IMR-90 (cell line): ENCODE measurements around the gene TRIM42. TPM values are rescaled to one million over a fixed set of nuclear protein-coding genes. Genes with fewer than 3 reads are reported as not detected.

ENCODE experiments used
- ATAC-seq: fragments of 200-7000 bp; cut with Tn5 transposase; 2 replicates; pipeline ENCODE4 v1.9.1; 2020; ENCODE audit warnings: low read depth, mild to moderate bottlenecking, moderate library complexity
- BruUV-seq: library from RNA; stranded (reverse); fragments of 400-500 nt; replicated peaks from 2 replicates; lab custom pipeline; 2021; lab: Mats Ljungman, UMichigan
- CTCF ChIA-PET: fragments of 300-600 bp; formaldehyde crosslinking; extraction: SDS; loops from one replicate; lab custom pipeline; 2021; ENCODE audit warnings: antibody characterized with exemption; lab: Yijun Ruan, JAX
- POLR2A ChIA-PET: fragments of 300-600 bp; sonication (Branson Sonifier 250); formaldehyde crosslinking; loops from one replicate; lab custom pipeline; 2022; ENCODE audit warnings: antibody characterized with exemption; ENCODE audit not compliant: unreplicated experiment; lab: Charles Lee
- DNase-seq: peaks from one replicate; pipeline ENCODE4 v3.0.0; 2013
- H2AFZ ChIP-seq: replicated peaks from 2 replicates; pipeline ENCODE3; 2013; ENCODE audit warnings: low read length, mild to moderate bottlenecking; ENCODE audit not compliant: poor library complexity
- H2AK5ac ChIP-seq: 2 replicates; pipeline ENCODE4 v1.6.1; 2013; ENCODE audit warnings: low read depth, low read length, inconsistent platforms
- H2AK9ac ChIP-seq: replicated peaks from 2 replicates; pipeline ENCODE3; 2013; ENCODE audit warnings: mild to moderate bottlenecking, low read depth, low read length, moderate library complexity; ENCODE audit not compliant: poor library complexity
- H2BK120ac ChIP-seq: 2 replicates; pipeline ENCODE4 v1.6.1; 2013; ENCODE audit warnings: low read depth, low read length, inconsistent platforms
- H2BK15ac ChIP-seq: 3 replicates; pipeline ENCODE4 v1.6.1; 2013; ENCODE audit warnings: low read depth, low read length, inconsistent platforms
- H2BK20ac ChIP-seq: 2 replicates; pipeline ENCODE4 v1.6.1; 2013; ENCODE audit warnings: low read depth, mild to moderate bottlenecking, inconsistent platforms, low read length, moderate library complexity
- H2BK5ac ChIP-seq: 2 replicates; pipeline ENCODE4 v1.6.1; 2013; ENCODE audit warnings: mild to moderate bottlenecking, low read depth, low read length, inconsistent platforms; ENCODE audit not compliant: poor library complexity, severe bottlenecking
- H3K14ac ChIP-seq: replicated peaks from 2 replicates; pipeline ENCODE4 v1.6.1; 2013; ENCODE audit warnings: low read depth, low read length, inconsistent platforms
- H3K18ac ChIP-seq: 2 replicates; pipeline ENCODE4 v1.6.1; 2013; ENCODE audit warnings: low read depth, low read length, control low read depth
- H3K23ac ChIP-seq: 2 replicates; pipeline ENCODE4 v1.6.1; 2013; ENCODE audit warnings: low read depth, low read length, inconsistent platforms
- H3K27ac ChIP-seq: 2 replicates; pipeline ENCODE4 v1.5.1; 2013; ENCODE audit warnings: mild to moderate bottlenecking, control low read depth, low read length; ENCODE audit not compliant: insufficient read depth
- H3K27me3 ChIP-seq: 2 replicates; pipeline ENCODE4 v1.6.1; 2013; ENCODE audit warnings: low read length; ENCODE audit not compliant: control insufficient read depth, insufficient read depth
- H3K36me3 ChIP-seq: 2 replicates; pipeline ENCODE4 v1.6.1; 2013; ENCODE audit warnings: low read length, mixed read lengths; ENCODE audit not compliant: control insufficient read depth, insufficient read depth
- H3K4ac ChIP-seq: 2 replicates; pipeline ENCODE4 v1.6.1; 2013; ENCODE audit warnings: low read depth, low read length, inconsistent platforms
- H3K4me1 ChIP-seq: 2 replicates; pipeline ENCODE4 v1.6.1; 2013; ENCODE audit warnings: low read length, mixed read lengths; ENCODE audit not compliant: control insufficient read depth, insufficient read depth
- H3K4me2 ChIP-seq: 2 replicates; pipeline ENCODE4 v1.6.1; 2013; ENCODE audit warnings: low read depth, mild to moderate bottlenecking, control low read depth, low read length, moderate library complexity
- H3K4me3 ChIP-seq: 2 replicates; pipeline ENCODE4 v1.5.1; 2013; ENCODE audit warnings: low read depth, mild to moderate bottlenecking, control low read depth, low read length, moderate library complexity; ENCODE audit not compliant: insufficient read depth
- H3K56ac ChIP-seq: 2 replicates; pipeline ENCODE4 v1.6.1; 2013; ENCODE audit warnings: low read length, inconsistent platforms; ENCODE audit not compliant: insufficient read depth; ENCODE audit errors: extremely low read depth
- H3K79me1 ChIP-seq, 2 experiments: 2 replicates each; pipeline ENCODE4 v1.6.1; 2013; ENCODE audit warnings: low read length in 2 of 2, inconsistent platforms in 1 of 2, low read depth in 1 of 2
- H3K9ac ChIP-seq: 2 replicates; pipeline ENCODE4 v1.6.1; 2013; ENCODE audit warnings: low read depth, low read length, control low read depth
- H3K9me1 ChIP-seq: 2 replicates; pipeline ENCODE4 v1.6.1; 2013; ENCODE audit warnings: low read length, inconsistent platforms; ENCODE audit not compliant: insufficient read depth
- H3K9me3 ChIP-seq: 2 replicates; pipeline ENCODE4 v1.6.1; 2013; ENCODE audit warnings: low read length; ENCODE audit not compliant: control insufficient read depth, insufficient read depth
- H4K20me1 ChIP-seq: 2 replicates; pipeline ENCODE4 v1.6.1; 2013; ENCODE audit warnings: low read length, inconsistent platforms; ENCODE audit not compliant: insufficient read depth
- H4K5ac ChIP-seq: 2 replicates; pipeline ENCODE4 v1.6.1; 2013; ENCODE audit warnings: mild to moderate bottlenecking, low read depth, low read length, control low read depth
- H4K8ac ChIP-seq, 2 experiments: 2 replicates each; pipeline ENCODE4 v1.6.1; 2013; ENCODE audit warnings: low read depth in 2 of 2, low read length in 2 of 2, control low read depth in 1 of 2, inconsistent platforms in 1 of 2
- H4K91ac ChIP-seq: 2 replicates; pipeline ENCODE4 v1.6.1; 2013; ENCODE audit warnings: low read depth, low read length, inconsistent platforms; ENCODE audit not compliant: insufficient read depth
- BHLHE40 ChIP-seq: fragments of 150-350 bp; IDR thresholded peaks from 2 replicates; pipeline ENCODE4 v1.6.1; 2016; ENCODE audit warnings: mild to moderate bottlenecking, low read depth, low read length
- MAFK ChIP-seq: IDR thresholded peaks from 2 replicates; pipeline ENCODE4 v1.6.1; 2012; ENCODE audit warnings: low read depth, low read length, improper control_type of control experiment
- POLR2A ChIP-seq: IDR thresholded peaks from 2 replicates; pipeline ENCODE4 v1.6.1; 2012; ENCODE audit warnings: mild to moderate bottlenecking, low read depth, low read length
- RAD21 ChIP-seq: IDR thresholded peaks from 2 replicates; pipeline ENCODE4 v1.6.1; 2012; ENCODE audit warnings: low read length, improper control_type of control experiment
- RCOR1 ChIP-seq: IDR thresholded peaks from 2 replicates; pipeline ENCODE4 v1.6.1; 2012; ENCODE audit warnings: mild to moderate bottlenecking, low read length, improper control_type of control experiment; ENCODE audit not compliant: insufficient replicate concordance
- SMC3 ChIP-seq: fragments of 150-350 bp; IDR thresholded peaks from 2 replicates; pipeline ENCODE4 v1.6.1; 2016; ENCODE audit warnings: low read depth, mild to moderate bottlenecking, antibody characterized with exemption, low read length, moderate library complexity
- dilution Hi-C: fragments of 300-500 bp; cut with HindIII; formaldehyde crosslinking; loops from one replicate; pipeline ENCODE4 v1.14.3; 2018; ENCODE audit warnings: low sequenced_read_pairs; ENCODE audit not compliant: unreplicated experiment
- in situ Hi-C: fragments of 300-500 bp; cut with MboI; formaldehyde crosslinking; loops from 3 replicates; pipeline ENCODE4 v1.14.3; 2019; ENCODE audit warnings: low sequenced_read_pairs, inconsistent platforms, mixed read lengths
- intact Hi-C: fragments of 100-400 bp; cut with micrococcal nuclease; formaldehyde crosslinking; loops from 2 replicates; pipeline ENCODE4 v1.10.0; 2022
- polyA plus RNA-seq, 3 experiments: library from polyadenylated mRNA; depleted of rRNA; stranded (reverse); fragments of >200 nt; gene quantifications; 2 replicates each; pipeline ENCODE4 v1.2.3, GENCODE V29; 2012; ENCODE audit warnings: low replicate concordance in 1 of 3
- total RNA-seq: library from RNA; depleted of rRNA; stranded (reverse); fragments of >200 nt; gene quantifications from 2 replicates; pipeline ENCODE4 v1.2.3, GENCODE V29; 2012

TRIM42 gene
- total and polyA plus RNA-seq, 2 of the 4 experiments (the other 2 are of a cell fraction): not detected

- no peaks in the 10 kb centered on the region for H3K27me3 ChIP-seq
- H3K4me3 ChIP-seq: no peak overlapping the region
- H3K4me2 ChIP-seq: no peak overlapping the region
- no peak overlapping the region for H4K91ac ChIP-seq
- dilution Hi-C loops (no loop called here), intact Hi-C loops (no loop called here), in situ Hi-C loops (no loop called here)
- DNase-seq (no peak), ATAC-seq (no peak)
- H3K36me3 ChIP-seq: no peaks in the 10 kb centered on the region
- TF ChIP-seq POLR2A (no peak), RCOR1 (no peak), RAD21 (no peak), BHLHE40 (no peak), MAFK (no peak), SMC3 (no peak)
- H3K18ac ChIP-seq: no peak overlapping the region
- H4K8ac ChIP-seq: no peak overlapping the region
- no peak overlapping the region for H2AFZ ChIP-seq
- H3K56ac ChIP-seq: no peak overlapping the region
- H3K9me1 ChIP-seq: no peaks in the 10 kb centered on the region
- no peak overlapping the region for H2BK15ac ChIP-seq
- H2BK5ac ChIP-seq: no peak overlapping the region
- no peak overlapping the region for H2BK120ac ChIP-seq
- POLR2A ChIA-PET: no interaction called here
- no peak overlapping the region for H2BK20ac ChIP-seq
- peaks cover 2% of the 10 kb centered on the region for H3K9me3 ChIP-seq
- no peak overlapping the region for H3K14ac ChIP-seq
- no TSS peak for BruUV-seq
- H2AK5ac ChIP-seq: no peak overlapping the region
- H4K5ac ChIP-seq: no peak overlapping the region
- no peak overlapping the region for H3K23ac ChIP-seq
- H3K4ac ChIP-seq: no peak overlapping the region
- H3K9ac ChIP-seq: no peak overlapping the region
- no peaks in the 10 kb centered on the region for H4K20me1 ChIP-seq
- CTCF ChIA-PET: no interaction called here
- H3K4me1 ChIP-seq: no peaks in the 10 kb centered on the region
- no peaks in the 10 kb centered on the region for H3K79me1 ChIP-seq
- H2AK9ac ChIP-seq: no peak overlapping the region
- H3K27ac ChIP-seq: no peak overlapping the region
Measured at GRCh38 chr3:140706360-140706759, 28.5 kb downstream of the TRIM42 start.
